Mammary epithelial cell (primary cell): Measurements from ENCODE around the gene KRTAP4-11.
"Not testable (repeated sequence)": the region's sequence is repeated elsewhere in the genome, so short reads cannot be mapped to it uniquely, and the experiment has no call there.

Experiments
- EZH2 ChIP-seq: IDR thresholded peaks from 2 replicates; pipeline ENCODE4 v1.6.1; 2012; ENCODE audit warnings: low read length, inconsistent platforms, borderline replicate concordance
- TF ChIP-seq, protein P1 (sequence below), 2 donors: IDR thresholded peaks in 1 of 2; conservative IDR thresholded peaks in 1 of 2; 2 replicates each; pipeline ENCODE4 v1.5.1; 2011 to 2012; ENCODE audit warnings: inconsistent platforms in 2 of 2, low read length in 2 of 2, mild to moderate bottlenecking in 2 of 2, control low read depth in 1 of 2, low read depth in 1 of 2; ENCODE audit not compliant: insufficient read depth in 1 of 2; ENCODE audit errors: extremely low read depth in 1 of 2

GRCh38 chr17:41160190-41160589 is 42.0 kb upstream of the KRTAP4-11 start:
- TF ChIP-seq EZH2 = not testable (repeated sequence)
- TF ChIP-seq, protein P1, sequence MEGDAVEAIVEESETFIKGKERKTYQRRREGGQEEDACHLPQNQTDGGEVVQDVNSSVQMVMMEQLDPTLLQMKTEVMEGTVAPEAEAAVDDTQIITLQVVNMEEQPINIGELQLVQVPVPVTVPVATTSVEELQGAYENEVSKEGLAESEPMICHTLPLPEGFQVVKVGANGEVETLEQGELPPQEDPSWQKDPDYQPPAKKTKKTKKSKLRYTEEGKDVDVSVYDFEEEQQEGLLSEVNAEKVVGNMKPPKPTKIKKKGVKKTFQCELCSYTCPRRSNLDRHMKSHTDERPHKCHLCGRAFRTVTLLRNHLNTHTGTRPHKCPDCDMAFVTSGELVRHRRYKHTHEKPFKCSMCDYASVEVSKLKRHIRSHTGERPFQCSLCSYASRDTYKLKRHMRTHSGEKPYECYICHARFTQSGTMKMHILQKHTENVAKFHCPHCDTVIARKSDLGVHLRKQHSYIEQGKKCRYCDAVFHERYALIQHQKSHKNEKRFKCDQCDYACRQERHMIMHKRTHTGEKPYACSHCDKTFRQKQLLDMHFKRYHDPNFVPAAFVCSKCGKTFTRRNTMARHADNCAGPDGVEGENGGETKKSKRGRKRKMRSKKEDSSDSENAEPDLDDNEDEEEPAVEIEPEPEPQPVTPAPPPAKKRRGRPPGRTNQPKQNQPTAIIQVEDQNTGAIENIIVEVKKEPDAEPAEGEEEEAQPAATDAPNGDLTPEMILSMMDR (conservative IDR thresholded peaks at IDR 0.05 in 1 of 2, IDR thresholded peaks at IDR 0.05 in 1 of 2; ENCODE audit: extremely low read depth in 1 of 2, insufficient read depth in 1 of 2, low read depth in 1 of 2, low read length in 2 of 2) = not testable (repeated sequence)
